WTC11 (cell line): ENCODE results near the gene POU2F1. TPM values are rescaled to one million over a fixed set of nuclear protein-coding genes. Genes with fewer than 3 reads are reported as not detected.

Source experiments
- ATAC-seq: fragments of 200-7000 bp; cut with Tn5 transposase; 2 replicates; pipeline ENCODE4 v1.10.0; 2021; ENCODE audit warnings: mild to moderate bottlenecking, moderate library complexity
- CTCF ChIA-PET: fragments of 300-600 bp; sonication (Branson Sonifier 250); formaldehyde crosslinking; loops from one replicate; lab custom pipeline; 2021; ENCODE audit warnings: antibody characterized with exemption; lab: Charles Lee
- POLR2A ChIA-PET: fragments of 350-600 bp; sonication (Branson Sonifier 250); formaldehyde crosslinking; loops from one replicate; lab custom pipeline; 2021; ENCODE audit warnings: antibody characterized with exemption; lab: Charles Lee
- DNase-seq: peaks from one replicate; pipeline ENCODE4 v3.0.0; 2021; ENCODE audit warnings: low spot score
- H3K27ac Mint-ChIP-seq: 2 replicates; pipeline ENCODE4 v1.8.0; 2021; ENCODE audit warnings: mixed read lengths
- H3K27me3 Mint-ChIP-seq: 2 replicates; pipeline ENCODE4 v1.8.0; 2021; ENCODE audit warnings: low read depth, mild to moderate bottlenecking, moderate library complexity, mixed read lengths
- H3K36me3 Mint-ChIP-seq: 2 replicates; pipeline ENCODE4 v1.8.0; 2021; ENCODE audit warnings: mixed read lengths
- H3K4me1 Mint-ChIP-seq: 2 replicates; pipeline ENCODE4 v1.8.0; 2022; ENCODE audit warnings: mixed read lengths
- H3K4me3 Mint-ChIP-seq: 2 replicates; pipeline ENCODE4 v1.8.0; 2021; ENCODE audit warnings: mild to moderate bottlenecking, moderate library complexity, mixed read lengths
- H3K9me3 Mint-ChIP-seq: 2 replicates; pipeline ENCODE4 v1.8.0; 2021; ENCODE audit warnings: mixed read lengths
- ARID4B ChIP-seq: sonication (generic); formaldehyde crosslinking; IDR thresholded peaks from 2 replicates; pipeline ENCODE4 v1.8.0; 2023; ENCODE audit warnings: missing genetic modification reagents, mild to moderate bottlenecking, borderline replicate concordance
- CTCF ChIP-seq: fragments of 200-600 bp; IDR thresholded peaks from 2 replicates; pipeline ENCODE4 v1.8.0; 2022; ENCODE audit warnings: antibody characterized with exemption
- E2F1 ChIP-seq: sonication (generic); formaldehyde crosslinking; IDR thresholded peaks from 2 replicates; pipeline ENCODE4 v1.8.0; 2022; ENCODE audit warnings: mild to moderate bottlenecking, missing genetic modification reagents
- GABPB1 ChIP-seq: sonication (generic); formaldehyde crosslinking; IDR thresholded peaks from 2 replicates; pipeline ENCODE4 v1.8.1; 2023; ENCODE audit warnings: mild to moderate bottlenecking, missing genetic modification reagents
- GRHL2 ChIP-seq: fragments of 250-450 bp; sonication (Bioruptor Pico); IDR thresholded peaks from 2 replicates; pipeline ENCODE4 v1.8.0; 2022; ENCODE audit warnings: mild to moderate bottlenecking, moderate library complexity; ENCODE audit not compliant: insufficient replicate concordance, severe bottlenecking
- HMGXB4 ChIP-seq: sonication (generic); formaldehyde crosslinking; IDR thresholded peaks from 2 replicates; pipeline ENCODE4 v1.8.1; 2023; ENCODE audit warnings: mild to moderate bottlenecking, moderate library complexity, missing genetic modification reagents
- IRF1 ChIP-seq: sonication (generic); formaldehyde crosslinking; IDR thresholded peaks from 2 replicates; pipeline ENCODE4 v1.8.0; 2023; ENCODE audit warnings: missing genetic modification reagents
- MXD4 ChIP-seq: fragments of 250-450 bp; sonication (Bioruptor Pico); IDR thresholded peaks from 2 replicates; pipeline ENCODE4 v1.8.0; 2021; ENCODE audit warnings: mild to moderate bottlenecking, moderate library complexity, borderline replicate concordance
- RELA ChIP-seq: sonication (generic); formaldehyde crosslinking; IDR thresholded peaks from 2 replicates; pipeline ENCODE4 v1.8.1; 2022; ENCODE audit warnings: missing genetic modification reagents, mild to moderate bottlenecking, borderline replicate concordance
- SOX15 ChIP-seq: fragments of 250-450 bp; sonication (Bioruptor Pico); IDR thresholded peaks from 2 replicates; pipeline ENCODE4 v1.9.0; 2021; ENCODE audit warnings: mild to moderate bottlenecking
- TEAD1 ChIP-seq: sonication (generic); formaldehyde crosslinking; IDR thresholded peaks from 2 replicates; pipeline ENCODE4 v1.8.0; 2022; ENCODE audit warnings: mild to moderate bottlenecking, missing genetic modification reagents
- TP53 ChIP-seq: sonication (generic); formaldehyde crosslinking; IDR thresholded peaks from 2 replicates; pipeline ENCODE4 v1.8.1; 2023; ENCODE audit warnings: mild to moderate bottlenecking, missing genetic modification reagents
- ZMAT4 ChIP-seq: fragments of 250-450 bp; sonication (Bioruptor Pico); IDR thresholded peaks from 2 replicates; pipeline ENCODE4 v1.9.0; 2021; ENCODE audit warnings: mild to moderate bottlenecking
- ZNF121 ChIP-seq: sonication (generic); formaldehyde crosslinking; IDR thresholded peaks from 2 replicates; pipeline ENCODE4 v1.8.0; 2023; ENCODE audit warnings: missing genetic modification reagents
- ZNF138 ChIP-seq: sonication (generic); formaldehyde crosslinking; conservative IDR thresholded peaks from 2 replicates; pipeline ENCODE4 v1.8.1; 2022; ENCODE audit warnings: mild to moderate bottlenecking, moderate library complexity, missing genetic modification reagents
- ZNF416 ChIP-seq: fragments of 250-450 bp; sonication (Bioruptor Pico); IDR thresholded peaks from 2 replicates; pipeline ENCODE4 v1.9.0; 2021; ENCODE audit warnings: mild to moderate bottlenecking, inconsistent platforms
- ZNF671 ChIP-seq: fragments of 250-450 bp; sonication (Bioruptor Pico); IDR thresholded peaks from 2 replicates; pipeline ENCODE4 v1.8.0; 2021; ENCODE audit warnings: mild to moderate bottlenecking
- total RNA-seq: library from RNA; stranded (reverse); gene quantifications from 3 replicates; pipeline ENCODE4 v1.2.3, GENCODE V29; 2021

The POU2F1 gene
- total RNA-seq, 1 experiment from 2014 or later: 51.3 TPM

- H3K27me3 Mint-ChIP-seq: peaks cover 4% of the 10 kb centered on the region
- CTCF ChIA-PET: interaction anchor here (0.6 to 1.7 kb wide), 4 partner anchors 26 to 360 kb away, joined by 3 to 6 read pairs (median 3); partner anchors contain the start of genes CREG1 and POU2F1
- POLR2A ChIA-PET: no interaction called here
- TF ChIP-seq ZNF121 (CRISPR knock-in tag) (no peak), TEAD1 (CRISPR knock-in tag) (no peak), ZNF138 (CRISPR knock-in tag) (no peak), CTCF (no peak), MXD4 (CRISPR knock-in tag) (no peak), E2F1 (CRISPR knock-in tag) (no peak), GABPB1 (CRISPR knock-in tag) (no peak), GRHL2 (CRISPR knock-in tag) (no peak), SOX15 (CRISPR knock-in tag) (no peak), ZNF671 (CRISPR knock-in tag) (no peak), ZNF416 (CRISPR knock-in tag) (no peak), IRF1 (CRISPR knock-in tag) (no peak), ARID4B (CRISPR knock-in tag) (no peak), HMGXB4 (no peak), TP53 (CRISPR knock-in tag) (no peak), ZMAT4 (CRISPR knock-in tag) (no peak), RELA (CRISPR knock-in tag) (no peak)
- TF ChIP-seq, all 79 proteins: peak for 0
- no peaks in the 10 kb centered on the region for H3K36me3 Mint-ChIP-seq
- H3K4me1 Mint-ChIP-seq: peaks cover 31% of the 10 kb centered on the region
- H3K9me3 Mint-ChIP-seq: no peaks in the 10 kb centered on the region; the same call in 1 of the 2 replicates
- H3K27ac Mint-ChIP-seq: no peak overlapping the region
- no peak overlapping the region for H3K4me3 Mint-ChIP-seq
- ATAC-seq (no peak), DNase-seq (no peak)
These were observed 26.5 kb upstream of the POU2F1 start for GRCh38 chr1:167194182-167194581.
